ENCODE results near the gene IRF9.

Gene IRF9

DNA sequence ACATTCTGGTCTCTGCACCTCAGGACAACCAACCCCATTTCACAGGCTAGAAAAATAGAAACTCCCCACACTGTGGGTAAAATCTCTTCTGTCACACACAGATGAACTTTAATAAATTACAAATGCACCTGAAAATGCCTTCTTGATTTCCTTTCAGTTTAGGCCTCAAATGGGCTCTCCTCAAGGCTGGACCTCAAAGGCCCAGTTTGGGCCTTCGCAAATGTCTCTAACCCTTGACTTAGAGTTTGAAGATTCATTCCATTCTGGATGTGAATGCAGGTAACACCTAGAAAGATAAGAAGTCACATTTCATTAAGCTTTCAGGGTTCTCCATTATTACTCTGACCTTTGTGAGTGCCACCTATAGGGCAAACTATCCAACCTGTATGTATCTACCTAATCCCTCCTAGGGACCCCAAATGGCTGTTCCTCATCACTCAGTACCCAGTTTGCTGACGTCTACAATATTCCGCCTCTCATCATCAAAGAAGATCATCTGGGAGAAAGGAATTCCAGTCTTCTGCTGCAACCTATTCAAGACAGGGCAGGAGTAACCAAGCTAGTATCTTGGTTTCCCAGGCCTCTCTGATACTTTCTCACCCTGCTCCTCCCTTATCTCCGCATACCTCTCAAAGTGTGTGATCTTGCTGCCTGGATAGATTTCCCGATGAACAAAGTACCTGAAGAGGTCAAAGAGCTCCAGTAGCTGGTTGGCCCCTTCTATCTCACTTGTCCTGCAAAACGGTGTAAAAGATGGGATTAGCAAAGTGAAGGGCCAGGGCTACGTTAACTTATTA, 53.0 kb downstream of the IRF9 start:
- peak overlapping the region; percentile 51 for H3K4me2 ChIP-seq (ENCODE audit: low read length)
- H2AFZ ChIP-seq (ENCODE audit: low read length) = no peak overlapping the region
- H3K4me1 ChIP-seq (ENCODE audit: insufficient read depth, low read length, severe bottlenecking) = peaks cover 32% of the 10 kb centered on the region
- H3K79me2 ChIP-seq (ENCODE audit: insufficient read depth, low read length) = no peaks in the 10 kb centered on the region; the same call in 1 of the 2 replicates
- TF ChIP-seq CTCF (IDR thresholded peaks at IDR 0.05; ENCODE audit: low read length) (peak; percentile 46; the same call in 1 of the 2 replicates), EZH2 (IDR thresholded peaks at IDR 0.05; ENCODE audit: borderline replicate concordance, low read length) (no peak)
- H3K27ac ChIP-seq (ENCODE audit: low read depth, low read length, poor library complexity, severe bottlenecking) = peak overlapping the region; percentile 86
- H3K9me2 ChIP-seq (ENCODE audit: low read depth, low read length) = no peaks in the 10 kb centered on the region
- no peaks in the 10 kb centered on the region for H4K20me1 ChIP-seq (ENCODE audit: insufficient read depth, low read length)
- H3K27me3 ChIP-seq (ENCODE audit: insufficient read depth, low read length) = no peaks in the 10 kb centered on the region
- peak overlapping the region; percentile 74 for H3K4me3 ChIP-seq (ENCODE audit: low read depth, low read length, poor library complexity, severe bottlenecking)
- peaks cover 9% of the 10 kb centered on the region for H3F3A ChIP-seq (ENCODE audit: insufficient read depth, low read length)
- H3K36me3 ChIP-seq (ENCODE audit: insufficient read depth, low read length) = peaks cover 34% of the 10 kb centered on the region
- H3K9me3 ChIP-seq (ENCODE audit: low read length) = no peaks in the 10 kb centered on the region
- peak overlapping the region; percentile 73 for H3K9ac ChIP-seq (ENCODE audit: low read length)

- no peaks in the 10 kb centered on the region for H3K9me3 ChIP-seq (ENCODE audit: low read length)
- no peaks in the 10 kb centered on the region for H3K9me2 ChIP-seq (ENCODE audit: low read depth, low read length)
- peak within 1 kb of the TSS; percentile 81 for H3K9ac ChIP-seq (ENCODE audit: low read length)
- peak within 1 kb of the TSS; percentile 73 for H3K4me3 ChIP-seq (ENCODE audit: low read depth, low read length, poor library complexity, severe bottlenecking)
- H3K36me3 ChIP-seq (ENCODE audit: insufficient read depth, low read length) = peaks cover 18% of the 10 kb centered on the region
- H4K20me1 ChIP-seq (ENCODE audit: insufficient read depth, low read length) = no peaks in the 10 kb centered on the region
- H3K79me2 ChIP-seq (ENCODE audit: insufficient read depth, low read length) = peaks cover 1% of the 10 kb centered on the region; the same call in 1 of the 2 replicates
- peak within 1 kb of the TSS; percentile 86 for H3K27ac ChIP-seq (ENCODE audit: low read depth, low read length, poor library complexity, severe bottlenecking)
- TF ChIP-seq EZH2 (IDR thresholded peaks at IDR 0.05; ENCODE audit: borderline replicate concordance, low read length) = no peak
- peak; percentile 89 for TF ChIP-seq CTCF (IDR thresholded peaks at IDR 0.05; ENCODE audit: low read length)
- H3F3A ChIP-seq (ENCODE audit: insufficient read depth, low read length) = peaks cover 9% of the 10 kb centered on the region
- H3K4me2 ChIP-seq (ENCODE audit: low read length) = peak within 1 kb of the TSS; percentile 71
- H3K27me3 ChIP-seq (ENCODE audit: insufficient read depth, low read length) = no peaks in the 10 kb centered on the region
- no peak within 1 kb of the TSS for H2AFZ ChIP-seq (ENCODE audit: low read length)
- peaks cover 32% of the 10 kb centered on the region for H3K4me1 ChIP-seq (ENCODE audit: insufficient read depth, low read length, severe bottlenecking)
These were observed 54.7 kb downstream of the IRF9 start, which contains the start of gene MDP1 for GRCh38 chr14:24215495-24216344. MDP1 (minus strand) TSS chr14:24216066; CDS start chr14:24215955, 111 bp downstream.

Measured in OCI-LY1 (cell line).